CD4-positive, alpha-beta T cell (primary cell): ENCODE measurements around the gene FDXR. TPM values are rescaled to one million over a fixed set of nuclear protein-coding genes. Genes with fewer than 3 reads are reported as not detected.
A peak's percentile ranks its signal among the peaks of the same experiment; 100 is the strongest.

ENCODE experiments used
- ATAC-seq: fragments of 200-7000 bp; cut with Tn5 transposase; one replicate; pipeline ENCODE4 v1.10.0; 2022; ENCODE audit warnings: mild to moderate bottlenecking; ENCODE audit not compliant: poor library complexity
- CTCF ChIA-PET: fragments of 350-600 bp; sonication (Branson Sonifier 250); formaldehyde crosslinking; loops from one replicate; lab custom pipeline; 2021; ENCODE audit warnings: antibody characterized with exemption, inconsistent platforms; lab: Charles Lee
- POLR2A ChIA-PET: fragments of 350-600 bp; sonication (Branson Sonifier 250); formaldehyde crosslinking; loops from one replicate; lab custom pipeline; 2021; ENCODE audit warnings: antibody characterized with exemption, inconsistent platforms; lab: Charles Lee
- DNase-seq, 14 experiments: peaks; one replicate each; pipeline ENCODE4 v3.0.0-alpha.2; 2013 to 2020; ENCODE audit warnings: mixed read lengths in 2 of 14
- H3K27ac ChIP-seq, 2 donors: one replicate each; pipeline versions ENCODE4 v1.5.1 to v1.7.0; 2013; ENCODE audit warnings: low read length in 2 of 2, low read depth in 1 of 2, mild to moderate bottlenecking in 1 of 2
- H3K27me3 ChIP-seq, 2 experiments: 1 replicate in 1 of 2; 2 replicates in 1 of 2; pipeline versions ENCODE4 v1.6.1 to v1.7.0; 2013; ENCODE audit warnings: low read length in 2 of 2, control low read depth in 1 of 2, mild to moderate bottlenecking in 1 of 2, moderate library complexity in 1 of 2; ENCODE audit not compliant: insufficient read depth in 2 of 2, control insufficient read depth in 1 of 2
- H3K36me3 ChIP-seq: one replicate; pipeline ENCODE4 v1.6.1; 2013; ENCODE audit warnings: low read length, control low read depth; ENCODE audit not compliant: insufficient read depth
- H3K4me1 ChIP-seq: one replicate; pipeline ENCODE4 v1.6.1; 2013; ENCODE audit warnings: low read length, control low read depth; ENCODE audit not compliant: insufficient read depth
- H3K4me3 ChIP-seq: one replicate; pipeline ENCODE4 v1.5.1; 2013; ENCODE audit warnings: mild to moderate bottlenecking, low read length, moderate library complexity
- H3K9me3 ChIP-seq, 2 experiments: 1 replicate in 1 of 2; 2 replicates in 1 of 2; pipeline versions ENCODE4 v1.6.1 to v1.7.0; 2013; ENCODE audit warnings: low read length in 2 of 2, mild to moderate bottlenecking in 2 of 2, control low read depth in 1 of 2, moderate library complexity in 1 of 2; ENCODE audit not compliant: control insufficient read depth in 1 of 2, insufficient read depth in 1 of 2
- H3K27ac Mint-ChIP-seq: one replicate; pipeline ENCODE4 v1.8.0; 2020; ENCODE audit warnings: mixed read lengths
- H3K27me3 Mint-ChIP-seq: one replicate; pipeline ENCODE4 v1.8.0; 2021; ENCODE audit warnings: mixed read lengths
- H3K36me3 Mint-ChIP-seq: one replicate; pipeline ENCODE4 v1.8.0; 2021; ENCODE audit warnings: low read depth, mixed read lengths
- H3K4me1 Mint-ChIP-seq: one replicate; pipeline ENCODE4 v1.8.0; 2021; ENCODE audit warnings: low read depth, mixed read lengths
- H3K4me3 Mint-ChIP-seq: one replicate; pipeline ENCODE4 v1.8.0; 2020; ENCODE audit warnings: mild to moderate bottlenecking, mixed read lengths
- H3K9me3 Mint-ChIP-seq: one replicate; pipeline ENCODE4 v1.8.0; 2020; ENCODE audit warnings: mixed read lengths
- CTCF ChIP-seq: fragments of 200-600 bp; IDR thresholded peaks from one replicate; pipeline ENCODE4 v1.8.0; 2022; ENCODE audit warnings: antibody characterized with exemption, mild to moderate bottlenecking
- intact Hi-C, 2 experiments: fragments of 100-400 bp; cut with DNase I in 1 of 2; cut with micrococcal nuclease in 1 of 2; formaldehyde crosslinking; loops; one replicate each; pipeline versions ENCODE4 v1.15.1 to v1.9.0; 2023 to 2025; cut with DNase I, micrococcal nuclease
- total RNA-seq, 174 experiments: library from RNA in 2 of 174; stranded (reverse) in 2 of 174; gene quantifications; one replicate each; pipeline ENCODE4 v1.2.3 and lab custom pipeline; 2021 to 2026

Gene FDXR
- total RNA-seq, 2 experiments from 2014 or later = 2.1 to 2.7 TPM

- Mint-ChIP-seq H3K27ac (no peak overlapping the region), H3K27me3 (peaks cover 20% of the 10 kb centered on the region), H3K9me3 (no peaks in the 10 kb centered on the region), H3K4me1 (no peaks in the 10 kb centered on the region), H3K4me3 (no peak overlapping the region), H3K36me3 (no peaks in the 10 kb centered on the region)
- Histone ChIP-seq H3K9me3 (no peaks in the 10 kb centered on the region), H3K27ac (no peak overlapping the region), H3K4me3 (no peak overlapping the region), H3K27me3 (peaks cover 19 to 23% of the 10 kb centered on the region in 2 experiments), H3K36me3 (no peaks in the 10 kb centered on the region), H3K4me1 (peaks cover 10% of the 10 kb centered on the region)
- CTCF ChIA-PET = no interaction called here
- DNase-seq (no peak), ATAC-seq (no peak)
- intact Hi-C loops = no loop called here
- no peak for TF ChIP-seq CTCF
- POLR2A ChIA-PET = no interaction called here
Measured at GRCh38 chr17:74888469-74888868, 15.7 kb upstream of the FDXR start.

GRCh38 chr17:74883241-74883745, 10.5 kb upstream of the FDXR start:
- no peaks in the 10 kb centered on the region for H3K9me3 ChIP-seq
- H3K4me3 ChIP-seq = no peak overlapping the region
- POLR2A ChIA-PET = no interaction called here
- intact Hi-C loops = no loop called here
- no peaks in the 10 kb centered on the region for H3K4me1 ChIP-seq
- CTCF ChIA-PET = no interaction called here
- no peak overlapping the region for H3K27ac Mint-ChIP-seq
- peaks cover 0 to 5% of the 10 kb centered on the region in 2 experiments for H3K27me3 ChIP-seq
- H3K4me1 Mint-ChIP-seq = no peaks in the 10 kb centered on the region
- TF ChIP-seq CTCF = no peak
- peaks cover 11% of the 10 kb centered on the region for H3K27me3 Mint-ChIP-seq
- no peak overlapping the region for H3K27ac ChIP-seq
- H3K9me3 Mint-ChIP-seq = no peaks in the 10 kb centered on the region
- DNase-seq (peak in 1 of 14 experiments; percentile 34), ATAC-seq (no peak)
- H3K36me3 ChIP-seq = no peaks in the 10 kb centered on the region
- no peak overlapping the region for H3K4me3 Mint-ChIP-seq
- no peaks in the 10 kb centered on the region for H3K36me3 Mint-ChIP-seq

DNA sequence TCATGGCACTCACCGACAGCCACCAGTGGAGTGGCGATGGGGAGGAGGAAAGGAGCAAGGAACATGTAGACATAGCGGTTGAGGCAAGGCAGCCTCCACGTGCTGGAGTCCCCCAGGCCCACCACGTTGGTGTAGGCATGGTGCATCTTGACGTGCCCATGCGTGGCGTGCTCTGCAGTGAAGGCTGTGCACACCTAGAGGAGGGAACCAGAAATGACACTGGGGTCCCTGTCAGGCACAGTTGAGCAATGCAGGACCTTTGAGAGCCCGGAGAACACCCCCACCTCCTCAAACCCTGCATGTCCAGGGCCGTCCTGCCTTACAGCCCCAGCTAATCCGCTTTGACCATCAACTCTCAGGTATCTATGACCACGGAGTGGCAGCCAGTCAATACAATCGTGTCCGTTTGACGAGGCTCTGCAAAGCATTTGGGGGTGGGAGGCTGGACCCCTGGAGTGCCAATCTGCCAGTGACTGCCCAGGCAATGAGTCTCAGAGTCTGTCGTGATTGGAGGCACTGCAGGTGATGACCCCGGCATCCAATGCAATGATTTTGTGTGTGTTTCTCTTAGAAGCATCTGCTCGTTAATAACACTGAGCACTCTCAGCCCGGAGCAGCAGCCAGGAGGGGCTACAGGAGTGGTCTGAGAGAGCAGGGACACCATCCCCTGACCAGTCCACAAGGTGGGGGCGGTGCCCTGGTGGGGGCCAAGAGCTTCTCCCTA, 9.9 kb upstream of the FDXR start:
- H3K27ac Mint-ChIP-seq = no peak overlapping the region
- H3K27me3 Mint-ChIP-seq = peaks cover 11% of the 10 kb centered on the region
- H3K4me1 Mint-ChIP-seq = no peaks in the 10 kb centered on the region
- H3K4me3 ChIP-seq = no peak overlapping the region
- TF ChIP-seq CTCF = no peak
- DNase-seq = no peak
- no peak overlapping the region for H3K4me3 Mint-ChIP-seq
- no peak overlapping the region for H3K27ac ChIP-seq
- no peaks in the 10 kb centered on the region for H3K36me3 Mint-ChIP-seq
- peaks cover 0 to 5% of the 10 kb centered on the region in 2 experiments for H3K27me3 ChIP-seq
- CTCF ChIA-PET = no interaction called here
- no peaks in the 10 kb centered on the region for H3K4me1 ChIP-seq
- POLR2A ChIA-PET = no interaction called here
- H3K36me3 ChIP-seq = no peaks in the 10 kb centered on the region
- ATAC-seq = no peak
- intact Hi-C loops = no loop called here
- no peaks in the 10 kb centered on the region for H3K9me3 ChIP-seq
- H3K9me3 Mint-ChIP-seq = no peaks in the 10 kb centered on the region
